GM12878 (cell line): ENCODE results near the gene COL9A3. TPM values are rescaled to one million over a fixed set of nuclear protein-coding genes. Genes with fewer than 3 reads are reported as not detected.

ENCODE experiments used
- ATAC-seq: fragments of 200-7000 bp; cut with Tn5 transposase; 3 replicates; pipeline ENCODE4 v1.9.1; 2020; ENCODE audit warnings: mild to moderate bottlenecking, moderate library complexity
- BruUV-seq: library from RNA; stranded (reverse); fragments of 400-500 nt; replicated peaks from 2 replicates; lab custom pipeline; 2021; lab: Mats Ljungman, UMichigan
- CTCF ChIA-PET: fragments of 300-600 bp; sonication (Branson Sonifier 250); formaldehyde crosslinking; extraction: SDS; loops from one replicate; lab custom pipeline; 2021; ENCODE audit warnings: inconsistent platforms; lab: Yijun Ruan, JAX
- POLR2A ChIA-PET: fragments of 350-600 bp; formaldehyde crosslinking; extraction: SDS; loops from one replicate; lab custom pipeline; 2021; ENCODE audit warnings: inconsistent platforms; lab: Charles Lee
- RAD21 ChIA-PET: fragments of 300-600 bp; sonication (Branson Sonifier 250); formaldehyde crosslinking; loops from one replicate; lab custom pipeline; 2023; ENCODE audit warnings: antibody characterized with exemption; ENCODE audit not compliant: unreplicated experiment; lab: Charles Lee
- SMC1A ChIA-PET: fragments of 300-600 bp; sonication (Branson Sonifier 250); formaldehyde crosslinking; loops from one replicate; lab custom pipeline; 2023; ENCODE audit not compliant: unreplicated experiment, uncharacterized antibody; lab: Charles Lee
- DNase-seq: peaks from one replicate; pipeline ENCODE4 v3.0.0-alpha.2; 2011; ENCODE audit warnings: low read depth, low spot score
- FAIRE-seq: peaks from 3 replicates; lab custom pipeline; 2011; peaks lifted over from hg19 to GRCh38; lab: Jason Lieb, UNC
- H2AFZ ChIP-seq: 2 replicates; pipeline ENCODE4 v1.6.0; 2011; ENCODE audit warnings: low read depth, low read length, control low read depth; ENCODE audit not compliant: control insufficient read depth
- H3K27ac ChIP-seq: 2 replicates; pipeline ENCODE4 v1.5.1; 2011; ENCODE audit warnings: control low read depth; ENCODE audit not compliant: control insufficient read depth, insufficient read depth
- H3K27me3 ChIP-seq, 2 experiments: replicated peaks in 1 of 2; 2 replicates each; pipeline versions ENCODE4 v1.6.0 to v1.6.1; 2011; ENCODE audit warnings: low read length in 1 of 2; ENCODE audit not compliant: control insufficient read depth in 2 of 2, insufficient read depth in 2 of 2
- H3K36me3 ChIP-seq, 2 experiments: 2 replicates each; pipeline ENCODE4 v1.5.1; 2011; ENCODE audit warnings: low read length in 1 of 2; ENCODE audit not compliant: control insufficient read depth in 2 of 2, insufficient read depth in 2 of 2
- H3K4me1 ChIP-seq: 2 replicates; pipeline ENCODE4 v1.6.1; 2011; ENCODE audit warnings: mild to moderate bottlenecking, low read length, moderate library complexity, mixed read lengths; ENCODE audit not compliant: control insufficient read depth, insufficient read depth
- H3K4me2 ChIP-seq: 2 replicates; pipeline ENCODE4 v1.6.0; 2011; ENCODE audit warnings: control low read depth; ENCODE audit not compliant: control insufficient read depth, insufficient read depth
- H3K4me3 ChIP-seq: fragments of 200-600 bp; sonication (generic); 2 replicates; pipeline ENCODE4 v1.5.1; 2016
- H3K79me2 ChIP-seq: 2 replicates; pipeline ENCODE4 v1.6.0; 2011; ENCODE audit warnings: low read length; ENCODE audit not compliant: control insufficient read depth, insufficient read depth
- H3K9ac ChIP-seq: 2 replicates; pipeline ENCODE4 v1.8.0; 2011; ENCODE audit warnings: low read length, control low read depth, mixed read lengths; ENCODE audit not compliant: control insufficient read depth, insufficient read depth
- H3K9me3 ChIP-seq: replicated peaks from 3 replicates; pipeline ENCODE4 v1.5.1; 2011; ENCODE audit warnings: mild to moderate bottlenecking, low read length; ENCODE audit not compliant: control insufficient read depth, insufficient read depth
- H4K20me1 ChIP-seq: 2 replicates; pipeline ENCODE4 v1.6.0; 2011; ENCODE audit not compliant: control insufficient read depth, insufficient read depth
- BACH1 ChIP-seq: fragments of 450-650 bp; IDR thresholded peaks from 2 replicates; pipeline ENCODE4 v1.6.1; 2017; ENCODE audit warnings: mild to moderate bottlenecking, borderline replicate concordance
- BMI1 ChIP-seq: fragments of 450-650 bp; IDR thresholded peaks from 2 replicates; pipeline ENCODE4 v1.6.1; 2016; ENCODE audit warnings: mild to moderate bottlenecking, moderate library complexity, borderline replicate concordance
- CBX3 ChIP-seq: fragments of 200-600 bp; sonication (generic); IDR thresholded peaks from 2 replicates; pipeline ENCODE4 v1.6.1; 2016; ENCODE audit warnings: low read depth, borderline replicate concordance
- CREB1 ChIP-seq: IDR thresholded peaks from 2 replicates; pipeline ENCODE4 v1.6.1; 2012; ENCODE audit warnings: low read depth, mild to moderate bottlenecking, inconsistent platforms
- EP300 ChIP-seq, 2 experiments: fragments of 150-350 bp in 1 of 2; IDR thresholded peaks; 2 replicates each; pipeline ENCODE4 v1.6.1; 2011 to 2012; ENCODE audit warnings: low read depth in 2 of 2, low read length in 2 of 2, borderline replicate concordance in 1 of 2, improper control_type of control experiment in 1 of 2, inconsistent platforms in 1 of 2; ENCODE audit not compliant: control insufficient read depth in 1 of 2
- FOXK2 ChIP-seq: fragments of 450-650 bp; IDR thresholded peaks from 2 replicates; pipeline ENCODE4 v1.6.1; 2017; ENCODE audit warnings: mild to moderate bottlenecking, moderate library complexity
- HDGF ChIP-seq: fragments of 450-650 bp; IDR thresholded peaks from 2 replicates; pipeline ENCODE4 v1.6.1; 2016; ENCODE audit warnings: antibody characterized with exemption
- NFYA ChIP-seq: IDR thresholded peaks from 2 replicates; pipeline ENCODE4 v1.6.1; 2011; ENCODE audit warnings: low read depth, mild to moderate bottlenecking, low read length, improper control_type of control experiment, borderline replicate concordance
- RB1 ChIP-seq: fragments of 450-650 bp; formaldehyde crosslinking; IDR thresholded peaks from 2 replicates; pipeline ENCODE4 v1.6.1; 2017; ENCODE audit warnings: mild to moderate bottlenecking, borderline replicate concordance
- RELA ChIP-seq: fragments of 450-650 bp; IDR thresholded peaks from 2 replicates; pipeline ENCODE4 v1.8.0; 2014; ENCODE audit warnings: borderline replicate concordance; ENCODE audit not compliant: partially characterized antibody
- SUZ12 ChIP-seq: fragments of 200-600 bp; sonication (generic); IDR thresholded peaks from one replicate; pipeline ENCODE4 v1.6.1; 2018; ENCODE audit warnings: antibody characterized with exemption, mild to moderate bottlenecking; ENCODE audit not compliant: unreplicated experiment
- TCF3 ChIP-seq: IDR thresholded peaks from 2 replicates; pipeline ENCODE4 v1.6.1; 2012; ENCODE audit warnings: low read depth, mild to moderate bottlenecking, low read length, borderline replicate concordance; ENCODE audit not compliant: insufficient read depth
- TCF7 ChIP-seq: IDR thresholded peaks from 2 replicates; pipeline ENCODE4 v1.6.1; 2014; ENCODE audit warnings: antibody characterized with exemption, borderline replicate concordance
- ZBTB4 ChIP-seq: fragments of 450-650 bp; formaldehyde crosslinking; IDR thresholded peaks from 2 replicates; pipeline ENCODE4 v1.4.0; 2022; ENCODE audit warnings: mild to moderate bottlenecking, moderate library complexity
- ZBTB40 ChIP-seq: fragments of 450-650 bp; IDR thresholded peaks from 2 replicates; pipeline ENCODE4 v1.6.1; 2016; ENCODE audit warnings: mild to moderate bottlenecking, moderate library complexity, borderline replicate concordance
- ZNF207 ChIP-seq: fragments of 450-650 bp; IDR thresholded peaks from 2 replicates; pipeline ENCODE4 v1.6.1; 2014; ENCODE audit warnings: antibody characterized with exemption, mild to moderate bottlenecking, borderline replicate concordance
- ZNF274 ChIP-seq: IDR thresholded peaks from one replicate; pipeline ENCODE4 v1.8.0; 2011; ENCODE audit not compliant: insufficient read length, insufficient read depth
- WGBS: methylation state at CpG from one replicate; pipeline ENCODE4 v1.1.6; 2016; ENCODE audit warnings: low lambda C conversion rate; ENCODE audit not compliant: insufficient replicate concordance, insufficient coverage; ENCODE audit errors: missing lambda C conversion rate; 5-methylcytosine and 5-hydroxymethylcytosine counted together
- in situ Hi-C: fragments of 300-500 bp; cut with MboI; formaldehyde crosslinking; loops from 9 replicates; pipeline ENCODE4 v1.14.3; 2018; ENCODE audit warnings: mixed read lengths
- intact Hi-C: fragments of 100-400 bp; cut with micrococcal nuclease; formaldehyde crosslinking; loops from one replicate; pipeline ENCODE4 v1.14.2; 2022; ENCODE audit not compliant: unreplicated experiment
- polyA plus RNA-seq, 11 experiments: library from polyadenylated mRNA; depleted of rRNA in 4 of 11; unstranded in 6 of 11; stranded (reverse) in 5 of 11; fragments of >200 nt; fragmentation: Nextera tagmentation in 4 of 11; fragmentation: Illumina TruSeq in 1 of 11; extraction: Ambion mirVana in 4 of 11; extraction: Trizol in 1 of 11; gene quantifications; 1 replicate in 1 of 11; 2 replicates in 10 of 11; pipeline versions ENCODE4 v1.2.1 to v1.2.3, GENCODE V29; 2011 to 2016; ENCODE audit warnings: inconsistent platforms in 2 of 11, missing spikeins in 2 of 11, low read depth in 1 of 11
- total RNA-seq, 4 experiments: library from RNA; depleted of rRNA in 3 of 4; stranded (reverse); fragments of >200 nt in 3 of 4; fragmentation: Illumina TruSeq in 1 of 4; extraction: Trizol in 1 of 4; gene quantifications; 2 replicates each; pipeline versions ENCODE4 v1.2.1 to v1.2.3, GENCODE V29; 2013 to 2021

Gene COL9A3
- total and polyA plus RNA-seq, 10 of the 15 experiments (the other 5 are each of a cell fraction or from before 2014, with no cell fraction given) = 0.09 to 1.7 (median 0.63) TPM; not detected in 1

- ChIA-PET RAD21 (no interaction called here), POLR2A (no interaction called here)
- H3K4me3 ChIP-seq = no peak overlapping the region
Measured at GRCh38 chr20:62882426-62882825, 65.6 kb downstream of the COL9A3 start.

More at GRCh38 chr20:62882426-62882825, 65.6 kb downstream of the COL9A3 start:
- Histone ChIP-seq H3K79me2 (no peaks in the 10 kb centered on the region), H3K27ac (no peak overlapping the region), H3K36me3 (no peaks in the 10 kb centered on the region; a peak in 1 of 4 replicates), H3K9ac (no peak overlapping the region), H4K20me1 (no peaks in the 10 kb centered on the region; the same call in 1 of the 2 replicates), H3K4me2 (no peak overlapping the region), H3K4me1 (no peaks in the 10 kb centered on the region), H3K9me3 (no peaks in the 10 kb centered on the region), H3K27me3 (no peaks in the 10 kb centered on the region), H2AFZ (no peak overlapping the region)
- ATAC-seq = no peak
- FAIRE-seq = no peak
- in situ Hi-C loops = no loop called here
- TF ChIP-seq SUZ12 (no peak), TCF3 (no peak), BMI1 (no peak), ZNF274 (no peak), NFYA (no peak), TCF7 (no peak), FOXK2 (no peak), CREB1 (no peak), ZBTB40 (no peak), ZNF207 (no peak), ZBTB4 (CRISPR knock-in tag) (no peak), BACH1 (no peak), RB1 (no peak), RELA (no peak), CBX3 (no peak), HDGF (no peak), EP300 (IDR thresholded peaks at IDR 0.05; ENCODE audit: borderline replicate concordance in 1 of 2, control insufficient read depth in 1 of 2, low read depth in 2 of 2, low read length in 2 of 2) (no peak)
- BruUV-seq = no TSS peak
- ChIA-PET SMC1A (no interaction called here), CTCF (no interaction called here)
- DNase-seq = no peak
- intact Hi-C loops = no loop called here
- 90% methylated on average over 15 of the region's 15 CpGs for WGBS
